AG09309 (cell line): Measurements from ENCODE around the gene IER3IP1.

Experiments used
- DNase-seq: peaks from one replicate; pipeline ENCODE4 v3.0.0-alpha.2; 2010; ENCODE audit warnings: low read depth
- H3K4me3 ChIP-seq: 2 replicates; pipeline ENCODE4 v1.5.1; 2011; ENCODE audit warnings: mild to moderate bottlenecking, low read depth, low read length, moderate library complexity; ENCODE audit not compliant: control insufficient read depth
- CTCF ChIP-seq: IDR thresholded peaks from 2 replicates; pipeline ENCODE4 v1.5.1; 2011; ENCODE audit warnings: mild to moderate bottlenecking, low read depth, low read length, inconsistent platforms; ENCODE audit not compliant: insufficient read depth, control insufficient read depth; ENCODE audit errors: missing control alignments

IER3IP1 gene

GRCh38 chr18:47113796-47114540 is 62.2 kb downstream of the IER3IP1 start:
- TF ChIP-seq CTCF: no peak
- DNase-seq: peak; percentile 35
- H3K4me3 ChIP-seq: no peak overlapping the region

GRCh38 chr18:47110492-47111274 is 65.5 kb downstream of the IER3IP1 start:
- no peak for DNase-seq
- TF ChIP-seq CTCF: no peak
- H3K4me3 ChIP-seq: no peak overlapping the region

GRCh38 chr18:47109720-47110119 is 66.4 kb downstream of the IER3IP1 start:
- H3K4me3 ChIP-seq: no peak overlapping the region
- TF ChIP-seq CTCF: no peak
- DNase-seq: no peak

- TF ChIP-seq CTCF: no peak
- DNase-seq: no peak
- no peak overlapping the region for H3K4me3 ChIP-seq
These were observed 67.2 kb downstream of the IER3IP1 start for GRCh38 chr18:47108998-47109405.

- no peak for TF ChIP-seq CTCF
- DNase-seq: no peak
- H3K4me3 ChIP-seq: no peak overlapping the region
These were observed 67.8 kb downstream of the IER3IP1 start for GRCh38 chr18:47108373-47108772.
